D721Med (cell line): Measurements from ENCODE around the gene PRRX1.

Experiments used
- DNase-seq: peaks from one replicate; pipeline ENCODE4 v3.0.0; 2011; ENCODE audit warnings: low spot score; ENCODE audit not compliant: insufficient read length
- FAIRE-seq: peaks from 2 replicates; lab custom pipeline; 2011; peaks lifted over from hg19 to GRCh38; lab: Jason Lieb, UNC
- CTCF ChIP-seq: IDR thresholded peaks from 2 replicates; pipeline ENCODE4 v1.5.1; 2012; ENCODE audit warnings: mild to moderate bottlenecking, control low read depth; ENCODE audit not compliant: insufficient read depth; ENCODE audit errors: missing control alignments

The PRRX1 gene

GRCh38 chr1:170699696-170700095, 35.8 kb downstream of the PRRX1 start:
- no peak for DNase-seq
- no peak for TF ChIP-seq CTCF
- FAIRE-seq: no peak

- DNase-seq: no peak
- peak; percentile 95 for FAIRE-seq
- TF ChIP-seq CTCF: no peak
These were observed 37.1 kb downstream of the PRRX1 start for GRCh38 chr1:170700842-170701615.

- no peak for FAIRE-seq
- TF ChIP-seq CTCF: no peak
- DNase-seq: no peak
These were observed 38.0 kb downstream of the PRRX1 start for GRCh38 chr1:170701962-170702361.

GRCh38 chr1:170703591-170703990, 39.7 kb downstream of the PRRX1 start:
- DNase-seq: no peak
- FAIRE-seq: peak; percentile 64
- TF ChIP-seq CTCF: no peak

GRCh38 chr1:170704256-170704655, 40.3 kb downstream of the PRRX1 start:
- FAIRE-seq (no peak), DNase-seq (no peak)
- no peak for TF ChIP-seq CTCF

GRCh38 chr1:170705981-170706380, 42.0 kb downstream of the PRRX1 start:
- no peak for TF ChIP-seq CTCF
- peak; percentile 73 for FAIRE-seq
- no peak for DNase-seq

- TF ChIP-seq CTCF: no peak
- FAIRE-seq: no peak
These were observed 43.2 kb downstream of the PRRX1 start for GRCh38 chr1:170707117-170707516.

More at GRCh38 chr1:170707117-170707516, 43.2 kb downstream of the PRRX1 start:
- DNase-seq: no peak
